ENCODE measurements around the gene AGAP3. TPM values are rescaled to one million over a fixed set of nuclear protein-coding genes. Genes with fewer than 3 reads are reported as not detected.

The AGAP3 gene
- polyA plus RNA-seq, 3 donors, result 54.3 to 61.2 (median 60.2) TPM

- DNase-seq (ENCODE audit: low read depth in 3 of 3, low spot score in 2 of 3), result no peak
Measured at GRCh38 chr7:151086802-151087244, 548 bp downstream of the AGAP3 start.

- DNase-seq (ENCODE audit: low read depth in 3 of 3, low spot score in 2 of 3), result no peak
Measured at GRCh38 chr7:151087245-151088018, 1.2 kb downstream of the AGAP3 start.

- DNase-seq (ENCODE audit: low read depth in 3 of 3, low spot score in 2 of 3), result no peak
Measured at GRCh38 chr7:151088019-151088855, 2.0 kb downstream of the AGAP3 start.

GRCh38 chr7:151088856-151089699 lies 2.8 kb downstream of the AGAP3 start:
- DNase-seq (ENCODE audit: low read depth in 3 of 3, low spot score in 2 of 3), result no peak

- DNase-seq (ENCODE audit: low read depth in 3 of 3, low spot score in 2 of 3), result no peak
Measured at GRCh38 chr7:151089893-151090730, 3.8 kb downstream of the AGAP3 start.

- DNase-seq (ENCODE audit: low read depth in 3 of 3, low spot score in 2 of 3), result no peak
Measured at GRCh38 chr7:151091003-151091402, 4.7 kb downstream of the AGAP3 start.

GRCh38 chr7:151091431-151091830 lies 5.2 kb downstream of the AGAP3 start:
- no peak for DNase-seq (ENCODE audit: low read depth in 3 of 3, low spot score in 2 of 3)

GRCh38 chr7:151091988-151092387 lies 5.7 kb downstream of the AGAP3 start:
- no peak for DNase-seq (ENCODE audit: low read depth in 3 of 3, low spot score in 2 of 3)

GRCh38 chr7:151093748-151094147 lies 7.5 kb downstream of the AGAP3 start:
- no peak for DNase-seq (ENCODE audit: low read depth in 3 of 3, low spot score in 2 of 3)

GRCh38 chr7:151094675-151095074 lies 8.4 kb downstream of the AGAP3 start:
- no peak for DNase-seq (ENCODE audit: low read depth in 3 of 3, low spot score in 2 of 3)

GRCh38 chr7:151095123-151095797 lies 9.0 kb downstream of the AGAP3 start:
- no peak for DNase-seq (ENCODE audit: low read depth in 3 of 3, low spot score in 2 of 3)

GRCh38 chr7:151095828-151096475 lies 9.7 kb downstream of the AGAP3 start:
- no peak for DNase-seq (ENCODE audit: low read depth in 3 of 3, low spot score in 2 of 3)

GRCh38 chr7:151099486-151100211 lies 13.4 kb downstream of the AGAP3 start:
- no peak for DNase-seq (ENCODE audit: low read depth in 3 of 3, low spot score in 2 of 3)

GRCh38 chr7:151100921-151101320 lies 14.6 kb downstream of the AGAP3 start:
- no peak for DNase-seq (ENCODE audit: low read depth in 3 of 3, low spot score in 2 of 3)

GRCh38 chr7:151101621-151102396 lies 15.5 kb downstream of the AGAP3 start:
- DNase-seq (ENCODE audit: low read depth in 3 of 3, low spot score in 2 of 3), result no peak

- no peak for DNase-seq (ENCODE audit: low read depth in 3 of 3, low spot score in 2 of 3)
Measured at GRCh38 chr7:151102991-151103390, 16.7 kb downstream of the AGAP3 start.

GRCh38 chr7:151103973-151104372 lies 17.7 kb downstream of the AGAP3 start:
- no peak for DNase-seq (ENCODE audit: low read depth in 3 of 3, low spot score in 2 of 3)
